Right cardiac atrium (tissue), 5 donors: ENCODE measurements around the gene SCAMP2. TPM values are rescaled to one million over a fixed set of nuclear protein-coding genes. Genes with fewer than 3 reads are reported as not detected.
"Not testable (repeated sequence)": the region's sequence is repeated elsewhere in the genome, so short reads cannot be mapped to it uniquely, and the experiment has no call there.

ENCODE experiments used
- ATAC-seq, 2 donors: fragments of 200-7000 bp; cut with Tn5 transposase; one replicate each; pipeline versions ENCODE4 v1.8.0 to v1.9.1; 2020; ENCODE audit warnings: moderate library complexity in 2 of 2, mild to moderate bottlenecking in 1 of 2
- DNase-seq, 3 donors: peaks; one replicate each; pipeline ENCODE4 v3.0.0-alpha.2; 2020
- H3K27ac ChIP-seq: one replicate; pipeline ENCODE4 v1.5.1; 2013; ENCODE audit warnings: mild to moderate bottlenecking, low read length, control low read depth, moderate library complexity
- H3K27me3 ChIP-seq: one replicate; pipeline ENCODE4 v1.6.1; 2013; ENCODE audit not compliant: control insufficient read depth, insufficient read depth
- H3K4me1 ChIP-seq: one replicate; pipeline ENCODE4 v1.6.1; 2013; ENCODE audit warnings: low read length; ENCODE audit not compliant: control insufficient read depth, insufficient read depth
- H3K4me3 ChIP-seq: one replicate; pipeline ENCODE4 v1.5.1; 2013; ENCODE audit warnings: low read length, control low read depth
- H3K9me3 ChIP-seq: one replicate; pipeline ENCODE4 v1.6.1; 2013; ENCODE audit warnings: low read length; ENCODE audit not compliant: control insufficient read depth
- WGBS: extraction: QIAGEN DNeasy Blood & Tissue Kit; methylation state at CpG from one replicate; pipeline ENCODE4 v1.1.7; 2013; 5-methylcytosine and 5-hydroxymethylcytosine counted together
- intact Hi-C, 4 donors: fragments of 100-400 bp; cut with DNase I; formaldehyde crosslinking; loops; one replicate each; pipeline versions ENCODE4 v1.11.0 to v1.14.0; 2022 to 2023
- polyA plus RNA-seq: library from polyadenylated mRNA; stranded (reverse); fragments of 200-250 nt; gene quantifications from one replicate; pipeline ENCODE4 v1.2.3, GENCODE V29; 2013
- total RNA-seq, 4 donors: library from RNA; stranded (reverse); fragmentation: NEBNext Ultra II Directional; extraction: Animal tissue kit (Norgen Biotek cat#: 25700); gene quantifications; one replicate each; pipeline ENCODE4 v1.2.1, GENCODE V29; 2021
- donor health status: healthy with polysubstance abuse.
- donor health status: DM: no; HTN: yes; CAD: no.
- donor health status: DM: no; HTN: no; CAD: no.
- donor health status: DM: no; HTN: yes; CAD: no; lungs with severe emphysema.
- donor health status: DM: yes; HTN: yes; CAD: no.

The SCAMP2 gene
- total and polyA plus RNA-seq, 5 donors = 36.1 to 67.1 (median 61.4) TPM

DNA sequence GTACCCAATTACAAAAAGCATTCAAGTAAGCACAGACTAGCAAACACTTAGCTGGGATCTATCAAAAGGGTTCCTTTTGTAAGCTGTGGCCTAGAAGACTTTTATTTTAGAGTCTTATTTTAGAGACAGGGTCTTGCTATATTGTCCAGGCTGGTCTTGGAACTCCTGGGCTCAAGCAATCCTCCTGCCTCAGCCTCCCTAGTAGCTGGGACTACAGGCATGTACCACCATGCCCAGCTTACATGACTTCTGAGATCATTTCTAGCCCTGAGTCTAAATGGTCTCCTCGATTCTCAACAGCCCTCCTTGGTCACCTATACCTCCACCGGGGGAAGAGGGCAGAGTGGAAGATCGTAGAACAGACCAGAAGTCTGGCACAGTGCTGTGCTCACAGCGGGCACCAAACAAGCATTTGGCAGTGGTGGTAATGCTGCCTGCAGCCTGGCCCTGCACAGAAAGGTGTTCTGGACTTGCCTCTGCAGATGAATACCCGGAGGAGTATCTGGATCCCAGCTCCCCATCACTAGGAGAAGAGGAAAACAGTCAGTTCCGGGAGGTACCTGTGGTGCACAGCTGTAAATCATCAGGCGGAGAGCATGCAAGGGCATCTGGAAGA, 31.1 kb upstream of the SCAMP2 start:
- intact Hi-C loops = no loop called here

GRCh38 chr15:74903676-74904075, 30.5 kb upstream of the SCAMP2 start:
- H3K4me3 ChIP-seq = no peak overlapping the region
- H3K27me3 ChIP-seq = no peaks in the 10 kb centered on the region
- intact Hi-C loops = no loop called here
- DNase-seq (no peak), ATAC-seq (no peak)
- no peak overlapping the region for H3K27ac ChIP-seq
- peaks cover 19% of the 10 kb centered on the region for H3K4me1 ChIP-seq
- WGBS = 93% methylated on average over 1 of the region's 1 CpG
- H3K9me3 ChIP-seq = no peaks in the 10 kb centered on the region

More for the DNA sequence above, 31.1 kb upstream of the SCAMP2 start:
- 91% methylated on average over 7 of the region's 7 CpGs for WGBS
- no peak for DNase-seq
- H3K4me1 ChIP-seq = peaks cover 19% of the 10 kb centered on the region
- H3K9me3 ChIP-seq = no peaks in the 10 kb centered on the region
- H3K27me3 ChIP-seq = no peaks in the 10 kb centered on the region
- no peak overlapping the region for H3K4me3 ChIP-seq
- ATAC-seq = no peak
- H3K27ac ChIP-seq = no peak overlapping the region

- no peak overlapping the region for H3K4me3 ChIP-seq
- DNase-seq (no peak), ATAC-seq (no peak)
- intact Hi-C loops = no loop called here
- H3K27ac ChIP-seq = no peak overlapping the region
- no peaks in the 10 kb centered on the region for H3K27me3 ChIP-seq
- H3K9me3 ChIP-seq = no peaks in the 10 kb centered on the region
- H3K4me1 ChIP-seq = peaks cover 19% of the 10 kb centered on the region
- WGBS = 82% methylated on average over 4 of the region's 4 CpGs
Observed at GRCh38 chr15:74902295-74903075, 29.3 kb upstream of the SCAMP2 start.

DNA sequence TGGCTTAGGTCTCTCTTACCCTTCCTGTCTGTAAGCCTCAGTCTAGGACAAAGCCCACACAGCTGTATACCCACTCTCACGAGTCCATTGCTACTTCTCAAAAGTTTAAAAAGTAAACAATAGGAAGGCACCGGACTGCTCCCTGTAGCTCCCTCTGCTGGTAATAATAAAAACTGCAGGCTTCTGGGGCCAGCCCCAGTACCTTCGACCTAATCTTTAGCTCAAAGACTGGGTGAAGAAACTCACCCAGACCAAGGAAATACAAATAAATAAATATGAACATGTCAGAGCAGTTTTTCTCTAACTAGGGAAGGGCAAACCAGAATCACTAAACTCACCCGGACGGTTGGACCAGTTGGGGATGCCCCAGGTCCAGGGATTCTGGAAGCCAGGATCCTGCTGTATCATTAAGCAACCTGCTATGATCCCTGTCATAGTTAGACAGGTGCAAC, 28.5 kb upstream of the SCAMP2 start:
- Histone ChIP-seq H3K27me3 (no peaks in the 10 kb centered on the region), H3K4me1 (peaks cover 17% of the 10 kb centered on the region), H3K9me3 (no peaks in the 10 kb centered on the region), H3K27ac (peak overlapping the region; percentile 8), H3K4me3 (no peak overlapping the region)
- WGBS = 18% methylated on average over 5 of the region's 5 CpGs
- DNase-seq (peak in 2 of 3 donors; percentile 32 to 74), ATAC-seq (peak in 1 of 2 donors; percentile 9)
- intact Hi-C loops = no loop called here

DNA sequence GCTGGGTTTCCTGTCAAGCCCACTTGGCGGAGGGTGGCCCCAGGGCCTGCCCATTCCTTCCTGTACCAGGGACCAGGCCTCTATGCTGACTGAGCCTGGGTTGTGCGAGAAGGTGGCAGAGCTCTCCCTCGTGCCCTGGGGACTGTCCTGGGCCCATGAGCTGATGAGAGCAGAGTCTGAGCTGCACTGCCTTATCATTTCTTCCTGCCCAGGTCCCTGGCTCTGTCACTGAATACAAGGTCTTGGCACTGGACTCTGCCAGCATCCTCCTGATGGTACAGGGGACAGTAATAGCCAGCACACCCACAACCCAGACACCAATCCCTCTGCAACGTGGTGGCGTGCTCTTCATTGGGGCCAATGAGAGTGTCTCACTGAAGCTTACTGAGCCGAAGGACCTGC, 24.1 kb upstream of the SCAMP2 start:
- no peaks in the 10 kb centered on the region for H3K9me3 ChIP-seq
- peaks cover 3% of the 10 kb centered on the region for H3K4me1 ChIP-seq
- H3K27me3 ChIP-seq = no peaks in the 10 kb centered on the region
- peak; percentile 27 to 47 for ATAC-seq
- intact Hi-C loops = loop anchor here in 1 of 4 donors (10.0 kb wide), 1 partner anchor 52 kb away; the partner anchor contains the start of gene ULK3
- peak in 1 of 3 donors; percentile 55 for DNase-seq
- no peak overlapping the region for H3K27ac ChIP-seq
- H3K4me3 ChIP-seq = no peak overlapping the region
- 62% methylated on average over 6 of the region's 6 CpGs for WGBS

GRCh38 chr15:74896316-74896715, 23.2 kb upstream of the SCAMP2 start:
- Histone ChIP-seq H3K4me3 (no peak overlapping the region), H3K27me3 (no peaks in the 10 kb centered on the region), H3K4me1 (peaks cover under 1% of the 10 kb centered on the region), H3K27ac (no peak overlapping the region), H3K9me3 (no peaks in the 10 kb centered on the region)
- intact Hi-C loops = loop anchor here in 1 of 4 donors (10.0 kb wide), 1 partner anchor 52 kb away; the partner anchor contains the start of gene ULK3
- WGBS = 90% methylated on average over 3 of the region's 3 CpGs
- ATAC-seq = no peak
- DNase-seq = no peak

DNA sequence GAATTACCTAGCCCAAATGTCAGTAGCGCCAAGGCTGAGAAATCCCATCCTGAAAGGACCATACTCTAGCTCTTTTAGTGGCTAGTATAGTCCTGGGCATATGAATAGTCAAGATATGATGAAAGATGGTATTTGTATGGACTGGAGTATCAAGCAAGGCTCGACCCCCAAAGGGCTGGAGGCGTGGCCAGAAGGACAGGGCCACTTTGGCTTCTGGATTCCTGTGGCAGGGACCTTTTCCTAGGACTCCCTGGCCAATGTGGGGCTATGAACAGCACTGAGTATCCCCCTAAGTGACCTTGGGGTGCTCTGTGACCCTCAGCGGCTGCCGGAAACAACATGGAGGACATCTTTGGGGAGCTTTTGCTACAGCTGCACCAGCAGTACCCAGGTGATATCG, 22.7 kb upstream of the SCAMP2 start:
- intact Hi-C loops = loop anchor here in 1 of 4 donors (10.0 kb wide), 1 partner anchor 51 kb away; the partner anchor contains the start of gene ULK3
- WGBS = 95% methylated on average over 6 of the region's 6 CpGs
- H3K27ac ChIP-seq = no peak overlapping the region

GRCh38 chr15:74894383-74894782, 21.2 kb upstream of the SCAMP2 start:
- H3K27ac ChIP-seq, H3K9me3 ChIP-seq, H3K27me3 ChIP-seq, H3K4me1 ChIP-seq, ATAC-seq, H3K4me3 ChIP-seq, DNase-seq: not testable (repeated sequence)
- intact Hi-C loops = loop anchor here in 1 of 4 donors (10.0 kb wide), 1 partner anchor 50 kb away; the partner anchor contains the start of gene ULK3
- WGBS = 96% methylated on average over 7 of the region's 7 CpGs

More for the DNA sequence above, 22.7 kb upstream of the SCAMP2 start:
- ATAC-seq (no peak), DNase-seq (no peak)
- Histone ChIP-seq H3K27me3 (no peaks in the 10 kb centered on the region), H3K9me3 (no peaks in the 10 kb centered on the region), H3K4me3 (no peak overlapping the region), H3K4me1 (peaks cover 3% of the 10 kb centered on the region)

- no peaks in the 10 kb centered on the region for H3K9me3 ChIP-seq
- peaks cover 11% of the 10 kb centered on the region for H3K4me1 ChIP-seq
- WGBS = 80% methylated on average over 3 of the region's 3 CpGs
- H3K4me3 ChIP-seq = no peak overlapping the region
- DNase-seq (no peak), ATAC-seq (no peak)
- intact Hi-C loops = loop anchor here in 1 of 4 donors (10.0 kb wide), 1 partner anchor 49 kb away; the partner anchor contains the start of gene ULK3
- no peaks in the 10 kb centered on the region for H3K27me3 ChIP-seq
- no peak overlapping the region for H3K27ac ChIP-seq
Observed at GRCh38 chr15:74893627-74894026, 20.5 kb upstream of the SCAMP2 start.

GRCh38 chr15:74892931-74893330, 19.8 kb upstream of the SCAMP2 start:
- 93% methylated on average over 2 of the region's 2 CpGs for WGBS
- Histone ChIP-seq H3K27ac (no peak overlapping the region), H3K4me1 (peaks cover 11% of the 10 kb centered on the region), H3K4me3 (no peak overlapping the region), H3K9me3 (no peaks in the 10 kb centered on the region), H3K27me3 (no peaks in the 10 kb centered on the region)
- intact Hi-C loops = loop anchor here in 1 of 4 donors (10.0 kb wide), 1 partner anchor 48 kb away; the partner anchor contains the start of gene ULK3
- DNase-seq (no peak), ATAC-seq (no peak)

DNA sequence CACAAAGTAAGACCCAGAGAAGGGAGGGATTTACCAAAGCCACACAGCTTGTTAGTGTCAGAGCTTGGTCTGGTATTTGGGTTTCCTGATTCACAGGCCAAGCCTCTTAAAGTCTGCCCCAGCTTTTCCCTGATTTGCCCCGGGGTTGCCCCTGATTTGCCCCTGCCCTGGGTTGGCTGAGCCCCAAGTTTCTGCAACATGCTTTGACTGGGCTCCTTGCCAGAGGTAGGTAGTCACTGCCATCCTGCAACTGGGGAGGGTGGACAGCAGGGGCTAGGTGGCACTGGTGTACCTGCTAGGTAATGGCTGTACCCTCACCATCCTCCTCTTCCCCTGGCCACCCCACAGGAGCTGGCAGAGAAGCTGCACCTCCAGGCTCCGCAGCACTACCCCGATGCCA, 19.1 kb upstream of the SCAMP2 start:
- ATAC-seq (no peak), DNase-seq (no peak)
- Histone ChIP-seq H3K4me1 (peaks cover 11% of the 10 kb centered on the region), H3K4me3 (no peak overlapping the region), H3K27me3 (no peaks in the 10 kb centered on the region), H3K9me3 (no peaks in the 10 kb centered on the region), H3K27ac (no peak overlapping the region)
- 88% methylated on average over 3 of the region's 3 CpGs for WGBS
- intact Hi-C loops = loop anchor here in 1 of 4 donors (10.0 kb wide), 1 partner anchor 48 kb away; the partner anchor contains the start of gene ULK3
